T-helper 17 cell (primary cell): ENCODE measurements around the gene SASH1. TPM values are rescaled to one million over a fixed set of nuclear protein-coding genes. Genes with fewer than 3 reads are reported as not detected.
A peak's percentile ranks its signal among the peaks of the same experiment; 100 is the strongest.

Experiments
- ATAC-seq: fragments of 150-1000 bp; cut with Tn5 transposase; 2 replicates; pipeline ENCODE4 v1.10.0; 2021; ENCODE audit warnings: mild to moderate bottlenecking, moderate library complexity
- DNase-seq, 3 donors: peaks; one replicate each; pipeline versions ENCODE4 v3.0.0 to v3.0.0-alpha.2; 2020 to 2021
- H3K9me3 ChIP-seq: one replicate; pipeline ENCODE4 v1.7.0; 2013; ENCODE audit warnings: low read length, mild to moderate bottlenecking; ENCODE audit not compliant: control insufficient read depth, poor library complexity, severe bottlenecking
- H3K27ac Mint-ChIP-seq: one replicate; pipeline ENCODE4 v1.8.0; 2022; ENCODE audit warnings: mild to moderate bottlenecking, moderate library complexity, mixed read lengths
- H3K27me3 Mint-ChIP-seq: one replicate; pipeline ENCODE4 v1.8.0; 2022; ENCODE audit warnings: mixed read lengths
- H3K36me3 Mint-ChIP-seq: one replicate; pipeline ENCODE4 v1.8.0; 2022; ENCODE audit warnings: low read depth, mixed read lengths
- H3K4me1 Mint-ChIP-seq: one replicate; pipeline ENCODE4 v1.8.0; 2022; ENCODE audit warnings: mild to moderate bottlenecking, mixed read lengths
- H3K4me3 Mint-ChIP-seq: one replicate; pipeline ENCODE4 v1.8.0; 2022; ENCODE audit warnings: mild to moderate bottlenecking, moderate library complexity, mixed read lengths
- total RNA-seq, 4 donors: library from RNA in 2 of 4; stranded (reverse) in 2 of 4; gene quantifications; one replicate each; pipeline ENCODE4 v1.2.3 and lab custom pipeline; 2022 to 2026

The SASH1 gene
- total RNA-seq, 2 donors from 2014 or later: 6.2 to 19.9 TPM

- Mint-ChIP-seq H3K36me3 (no peaks in the 10 kb centered on the region), H3K4me3 (no peak overlapping the region), H3K4me1 (peaks cover 4% of the 10 kb centered on the region), H3K27ac (no peak overlapping the region), H3K27me3 (peaks cover 22% of the 10 kb centered on the region)
- ATAC-seq (no peak), DNase-seq (no peak)
- no peaks in the 10 kb centered on the region for H3K9me3 ChIP-seq
Measured at GRCh38 chr6:148516217-148516616, 173.6 kb downstream of the SASH1 start.

GRCh38 chr6:148516617-148517016 lies 174.0 kb downstream of the SASH1 start:
- H3K9me3 ChIP-seq: no peaks in the 10 kb centered on the region
- H3K4me1 Mint-ChIP-seq: peaks cover 7% of the 10 kb centered on the region
- no peak for ATAC-seq
- H3K27ac Mint-ChIP-seq: no peak overlapping the region
- DNase-seq: no peak
- H3K27me3 Mint-ChIP-seq: peaks cover 22% of the 10 kb centered on the region
- H3K36me3 Mint-ChIP-seq: no peaks in the 10 kb centered on the region
- no peak overlapping the region for H3K4me3 Mint-ChIP-seq

GRCh38 chr6:148517470-148517869 lies 174.8 kb downstream of the SASH1 start:
- Mint-ChIP-seq H3K27ac (no peak overlapping the region), H3K27me3 (peaks cover 22% of the 10 kb centered on the region)

GRCh38 chr6:148518511-148519156 lies 176.0 kb downstream of the SASH1 start:
- DNase-seq (no peak), ATAC-seq (no peak)
- H3K27ac Mint-ChIP-seq: no peak overlapping the region
- H3K4me1 Mint-ChIP-seq: peaks cover 9% of the 10 kb centered on the region
- no peak overlapping the region for H3K4me3 Mint-ChIP-seq
- H3K27me3 Mint-ChIP-seq: peaks cover 13% of the 10 kb centered on the region
- no peaks in the 10 kb centered on the region for H3K36me3 Mint-ChIP-seq
- no peaks in the 10 kb centered on the region for H3K9me3 ChIP-seq

More at GRCh38 chr6:148517470-148517869, 174.8 kb downstream of the SASH1 start:
- no peak for ATAC-seq
- Mint-ChIP-seq H3K36me3 (no peaks in the 10 kb centered on the region), H3K4me1 (peaks cover 7% of the 10 kb centered on the region), H3K4me3 (no peak overlapping the region)
- no peak for DNase-seq
- H3K9me3 ChIP-seq: no peaks in the 10 kb centered on the region

- no peaks in the 10 kb centered on the region for H3K36me3 Mint-ChIP-seq
- H3K4me3 Mint-ChIP-seq: no peak overlapping the region
Measured at GRCh38 chr6:148520109-148520841, 177.6 kb downstream of the SASH1 start.

GRCh38 chr6:148521158-148521557 lies 178.5 kb downstream of the SASH1 start:
- no peaks in the 10 kb centered on the region for H3K36me3 Mint-ChIP-seq
- ATAC-seq: no peak
- DNase-seq: no peak
- no peak overlapping the region for H3K27ac Mint-ChIP-seq
- H3K4me3 Mint-ChIP-seq: no peak overlapping the region
- H3K4me1 Mint-ChIP-seq: peaks cover 15% of the 10 kb centered on the region
- H3K9me3 ChIP-seq: no peaks in the 10 kb centered on the region
- no peaks in the 10 kb centered on the region for H3K27me3 Mint-ChIP-seq

More at GRCh38 chr6:148520109-148520841, 177.6 kb downstream of the SASH1 start:
- no peak for DNase-seq
- Mint-ChIP-seq H3K27me3 (peaks cover 3% of the 10 kb centered on the region), H3K4me1 (peaks cover 13% of the 10 kb centered on the region), H3K27ac (no peak overlapping the region)
- H3K9me3 ChIP-seq: no peaks in the 10 kb centered on the region
- ATAC-seq: peak; percentile 35

- Mint-ChIP-seq H3K27me3 (no peaks in the 10 kb centered on the region), H3K4me3 (no peak overlapping the region), H3K36me3 (no peaks in the 10 kb centered on the region), H3K27ac (no peak overlapping the region), H3K4me1 (peaks cover 15% of the 10 kb centered on the region)
- no peaks in the 10 kb centered on the region for H3K9me3 ChIP-seq
- ATAC-seq (no peak), DNase-seq (no peak)
Measured at GRCh38 chr6:148521586-148521985, 178.9 kb downstream of the SASH1 start.

- Mint-ChIP-seq H3K36me3 (no peaks in the 10 kb centered on the region), H3K27me3 (no peaks in the 10 kb centered on the region), H3K27ac (no peak overlapping the region), H3K4me3 (no peak overlapping the region), H3K4me1 (peaks cover 12% of the 10 kb centered on the region)
- no peak for ATAC-seq
- no peaks in the 10 kb centered on the region for H3K9me3 ChIP-seq
- no peak for DNase-seq
Measured at GRCh38 chr6:148523048-148523447, 180.4 kb downstream of the SASH1 start.

GRCh38 chr6:148523551-148523950 lies 180.9 kb downstream of the SASH1 start:
- H3K9me3 ChIP-seq: no peaks in the 10 kb centered on the region
- H3K27me3 Mint-ChIP-seq: no peaks in the 10 kb centered on the region
- peaks cover 12% of the 10 kb centered on the region for H3K4me1 Mint-ChIP-seq
- H3K36me3 Mint-ChIP-seq: no peaks in the 10 kb centered on the region
- no peak overlapping the region for H3K27ac Mint-ChIP-seq
- H3K4me3 Mint-ChIP-seq: no peak overlapping the region
- no peak for ATAC-seq
- DNase-seq: no peak

- Mint-ChIP-seq H3K4me3 (peak overlapping the region; percentile 72), H3K27me3 (no peaks in the 10 kb centered on the region), H3K27ac (no peak overlapping the region)
Measured at GRCh38 chr6:148524471-148524882, 181.8 kb downstream of the SASH1 start.

GRCh38 chr6:148524976-148525375 lies 182.3 kb downstream of the SASH1 start:
- peak overlapping the region; percentile 72 for H3K4me3 Mint-ChIP-seq
- H3K27ac Mint-ChIP-seq: no peak overlapping the region
- no peaks in the 10 kb centered on the region for H3K9me3 ChIP-seq
- no peak for DNase-seq
- H3K4me1 Mint-ChIP-seq: peaks cover 12% of the 10 kb centered on the region
- no peaks in the 10 kb centered on the region for H3K27me3 Mint-ChIP-seq
- ATAC-seq: no peak
- no peaks in the 10 kb centered on the region for H3K36me3 Mint-ChIP-seq

More at GRCh38 chr6:148524471-148524882, 181.8 kb downstream of the SASH1 start:
- DNase-seq (no peak), ATAC-seq (no peak)
- peaks cover 12% of the 10 kb centered on the region for H3K4me1 Mint-ChIP-seq
- no peaks in the 10 kb centered on the region for H3K9me3 ChIP-seq
- H3K36me3 Mint-ChIP-seq: no peaks in the 10 kb centered on the region

- H3K4me1 Mint-ChIP-seq: peaks cover 14% of the 10 kb centered on the region
- no peaks in the 10 kb centered on the region for H3K36me3 Mint-ChIP-seq
- H3K27ac Mint-ChIP-seq: no peak overlapping the region
- ATAC-seq (no peak), DNase-seq (no peak)
- H3K4me3 Mint-ChIP-seq: no peak overlapping the region
- no peaks in the 10 kb centered on the region for H3K9me3 ChIP-seq
- H3K27me3 Mint-ChIP-seq: no peaks in the 10 kb centered on the region
Measured at GRCh38 chr6:148525453-148525852, 182.8 kb downstream of the SASH1 start.

- no peak for ATAC-seq
Measured at GRCh38 chr6:148526145-148526544, 183.5 kb downstream of the SASH1 start.

More at GRCh38 chr6:148526145-148526544, 183.5 kb downstream of the SASH1 start:
- Mint-ChIP-seq H3K36me3 (no peaks in the 10 kb centered on the region), H3K27me3 (peaks cover 3% of the 10 kb centered on the region), H3K4me3 (no peak overlapping the region), H3K4me1 (peaks cover 16% of the 10 kb centered on the region), H3K27ac (no peak overlapping the region)
- no peak for DNase-seq
- no peaks in the 10 kb centered on the region for H3K9me3 ChIP-seq
